Superior temporal gyrus (tissue), 1 donor: ENCODE results near the gene LMO1.

Source experiments
- DNase-seq: peaks from one replicate; pipeline ENCODE4 v3.0.0-alpha.2; 2016; ENCODE audit errors: extremely low spot score

Gene LMO1

GRCh38 chr11:8227156-8228152 is 36.2 kb downstream of the LMO1 start:
- DNase-seq = no peak

GRCh38 chr11:8225589-8226036 is 38.1 kb downstream of the LMO1 start:
- peak; percentile 91 for DNase-seq

- DNase-seq = no peak
These were observed 39.0 kb downstream of the LMO1 start for GRCh38 chr11:8224711-8225110.

GRCh38 chr11:8224161-8224591 is 39.5 kb downstream of the LMO1 start:
- DNase-seq = no peak

- DNase-seq = no peak
These were observed 40.2 kb downstream of the LMO1 start for GRCh38 chr11:8223513-8223900.

- no peak for DNase-seq
These were observed 40.7 kb downstream of the LMO1 start for GRCh38 chr11:8222820-8223512.

GRCh38 chr11:8221917-8222495 is 41.7 kb downstream of the LMO1 start:
- DNase-seq = no peak

GRCh38 chr11:8221046-8221723 is 42.5 kb downstream of the LMO1 start:
- DNase-seq = no peak

GRCh38 chr11:8220261-8221045 is 43.2 kb downstream of the LMO1 start:
- no peak for DNase-seq

GRCh38 chr11:8219257-8220021 is 44.2 kb downstream of the LMO1 start:
- DNase-seq = peak; percentile 53

- DNase-seq = no peak
These were observed 44.8 kb downstream of the LMO1 start for GRCh38 chr11:8218840-8219239.

- DNase-seq = no peak
These were observed 45.3 kb downstream of the LMO1 start for GRCh38 chr11:8218409-8218808.

- DNase-seq = no peak
These were observed 45.8 kb downstream of the LMO1 start for GRCh38 chr11:8217926-8218325.

- DNase-seq = no peak
These were observed 46.5 kb downstream of the LMO1 start for GRCh38 chr11:8217136-8217535.

- no peak for DNase-seq
These were observed 50.3 kb downstream of the LMO1 start for GRCh38 chr11:8213376-8213775.

- no peak for DNase-seq
These were observed 54.4 kb downstream of the LMO1 start for GRCh38 chr11:8209208-8209807.

GRCh38 chr11:8207080-8208000 is 56.3 kb downstream of the LMO1 start:
- DNase-seq = no peak

- peak; percentile 79 for DNase-seq
These were observed 57.2 kb downstream of the LMO1 start for GRCh38 chr11:8206251-8207079.
